ENCODE results near the gene TSACC. TPM values are rescaled to one million over a fixed set of nuclear protein-coding genes. Genes with fewer than 3 reads are reported as not detected.

Gene TSACC
- total and polyA plus RNA-seq, 9 of the 15 experiments (the other 6 are each of a cell fraction or from before 2014, with no cell fraction given): 0.45 to 7.4 (median 2.6) TPM

GRCh38 chr1:156295391-156295947, 42.9 kb upstream of the TSACC start, which contains the start of gene GLMP (continued):
- TF ChIP-seq MITF (IDR thresholded peaks at IDR 0.05) (peak; percentile 51; the same call in 1 of the 2 replicates), HEY1 (CRISPR knock-in tag; IDR thresholded peaks at IDR 0.05; ENCODE audit: borderline replicate concordance) (0 out of 2 replicates have a peak, but pooled peaks have one; percentile 60), ZNF512 (tag; IDR thresholded peaks at IDR 0.05) (no peak), NONO (IDR thresholded peaks at IDR 0.05; ENCODE audit: low read depth in 2 of 2, low read length in 1 of 2) (no peak), TFE3 (CRISPR knock-in tag; IDR thresholded peaks at IDR 0.05) (peak; percentile 98), ARID3A (IDR thresholded peaks at IDR 0.05; ENCODE audit: borderline replicate concordance, low read depth, low read length) (no peak), ZBTB33 (CRISPR knock-in tag; IDR thresholded peaks at IDR 0.05) (no peak), RCOR1 (IDR thresholded peaks at IDR 0.05; ENCODE audit: borderline replicate concordance in 1 of 2, low read depth in 2 of 2, low read length in 2 of 2) (peak in 1 of 2 experiments; percentile 46; a peak in 1 of 4 replicates), GABPB1 (CRISPR knock-in tag; IDR thresholded peaks at IDR 0.05) (peak; percentile 39; the same call in 1 of the 2 replicates), HLTF (IDR thresholded peaks at IDR 0.05) (no peak)
- TF ChIP-seq, protein P1, sequence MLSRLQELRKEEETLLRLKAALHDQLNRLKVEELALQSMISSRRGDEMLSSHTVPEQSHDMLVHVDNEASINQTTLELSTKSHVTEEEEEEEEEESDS (CRISPR knock-in tag; IDR thresholded peaks at IDR 0.05): no peak
- TF ChIP-seq, protein P2, sequence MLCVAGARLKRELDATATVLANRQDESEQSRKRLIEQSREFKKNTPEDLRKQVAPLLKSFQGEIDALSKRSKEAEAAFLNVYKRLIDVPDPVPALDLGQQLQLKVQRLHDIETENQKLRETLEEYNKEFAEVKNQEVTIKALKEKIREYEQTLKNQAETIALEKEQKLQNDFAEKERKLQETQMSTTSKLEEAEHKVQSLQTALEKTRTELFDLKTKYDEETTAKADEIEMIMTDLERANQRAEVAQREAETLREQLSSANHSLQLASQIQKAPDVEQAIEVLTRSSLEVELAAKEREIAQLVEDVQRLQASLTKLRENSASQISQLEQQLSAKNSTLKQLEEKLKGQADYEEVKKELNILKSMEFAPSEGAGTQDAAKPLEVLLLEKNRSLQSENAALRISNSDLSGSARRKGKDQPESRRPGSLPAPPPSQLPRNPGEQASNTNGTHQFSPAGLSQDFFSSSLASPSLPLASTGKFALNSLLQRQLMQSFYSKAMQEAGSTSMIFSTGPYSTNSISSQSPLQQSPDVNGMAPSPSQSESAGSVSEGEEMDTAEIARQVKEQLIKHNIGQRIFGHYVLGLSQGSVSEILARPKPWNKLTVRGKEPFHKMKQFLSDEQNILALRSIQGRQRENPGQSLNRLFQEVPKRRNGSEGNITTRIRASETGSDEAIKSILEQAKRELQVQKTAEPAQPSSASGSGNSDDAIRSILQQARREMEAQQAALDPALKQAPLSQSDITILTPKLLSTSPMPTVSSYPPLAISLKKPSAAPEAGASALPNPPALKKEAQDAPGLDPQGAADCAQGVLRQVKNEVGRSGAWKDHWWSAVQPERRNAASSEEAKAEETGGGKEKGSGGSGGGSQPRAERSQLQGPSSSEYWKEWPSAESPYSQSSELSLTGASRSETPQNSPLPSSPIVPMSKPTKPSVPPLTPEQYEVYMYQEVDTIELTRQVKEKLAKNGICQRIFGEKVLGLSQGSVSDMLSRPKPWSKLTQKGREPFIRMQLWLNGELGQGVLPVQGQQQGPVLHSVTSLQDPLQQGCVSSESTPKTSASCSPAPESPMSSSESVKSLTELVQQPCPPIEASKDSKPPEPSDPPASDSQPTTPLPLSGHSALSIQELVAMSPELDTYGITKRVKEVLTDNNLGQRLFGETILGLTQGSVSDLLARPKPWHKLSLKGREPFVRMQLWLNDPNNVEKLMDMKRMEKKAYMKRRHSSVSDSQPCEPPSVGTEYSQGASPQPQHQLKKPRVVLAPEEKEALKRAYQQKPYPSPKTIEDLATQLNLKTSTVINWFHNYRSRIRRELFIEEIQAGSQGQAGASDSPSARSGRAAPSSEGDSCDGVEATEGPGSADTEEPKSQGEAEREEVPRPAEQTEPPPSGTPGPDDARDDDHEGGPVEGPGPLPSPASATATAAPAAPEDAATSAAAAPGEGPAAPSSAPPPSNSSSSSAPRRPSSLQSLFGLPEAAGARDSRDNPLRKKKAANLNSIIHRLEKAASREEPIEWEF (CRISPR knock-in tag; IDR thresholded peaks at IDR 0.05): no peak

Data from K562 (cell line).